Activated CD4-positive, alpha-beta T cell treated with anti-CD3 and anti-CD28 coated beads, Interleukin-2, amount 10 ng/mL, durations not matched to agents 7 days and 5 days (primary cell): ENCODE results near the gene ZBTB17. TPM values are rescaled to one million over a fixed set of nuclear protein-coding genes. Genes with fewer than 3 reads are reported as not detected.
"Not testable (repeated sequence)": the region's sequence is repeated elsewhere in the genome, so short reads cannot be mapped to it uniquely, and the experiment has no call there.

Experiments
- CTCF ChIA-PET: fragments of 350-600 bp; sonication (Branson Sonifier 250); formaldehyde crosslinking; loops from one replicate; lab custom pipeline; 2021; ENCODE audit warnings: antibody characterized with exemption; lab: Charles Lee
- POLR2A ChIA-PET: fragments of 350-600 bp; sonication (Branson Sonifier 250); formaldehyde crosslinking; loops from one replicate; lab custom pipeline; 2021; ENCODE audit warnings: antibody characterized with exemption; lab: Charles Lee
- DNase-seq: peaks from one replicate; pipeline ENCODE4 v3.0.0-alpha.2; 2020
- H3K27ac Mint-ChIP-seq: one replicate; pipeline ENCODE4 v1.8.0; 2021; ENCODE audit warnings: mild to moderate bottlenecking, moderate library complexity, mixed read lengths
- H3K27me3 Mint-ChIP-seq: one replicate; pipeline ENCODE4 v1.8.0; 2021; ENCODE audit warnings: mixed read lengths
- H3K36me3 Mint-ChIP-seq: one replicate; pipeline ENCODE4 v1.8.0; 2021; ENCODE audit warnings: low read depth, mixed read lengths
- H3K4me1 Mint-ChIP-seq: one replicate; pipeline ENCODE4 v1.8.0; 2021; ENCODE audit warnings: mixed read lengths
- H3K4me3 Mint-ChIP-seq: one replicate; pipeline ENCODE4 v1.8.0; 2021; ENCODE audit warnings: mild to moderate bottlenecking, moderate library complexity, mixed read lengths
- H3K9me3 Mint-ChIP-seq: one replicate; pipeline ENCODE4 v1.8.0; 2021; ENCODE audit warnings: mixed read lengths
- total RNA-seq, 2 experiments: library from RNA; stranded (reverse); gene quantifications; one replicate each; pipeline ENCODE4 v1.2.3, GENCODE V29; 2021

The ZBTB17 gene
- total RNA-seq, 2 experiments from 2014 or later: 34.8 to 38.8 TPM

DNA sequence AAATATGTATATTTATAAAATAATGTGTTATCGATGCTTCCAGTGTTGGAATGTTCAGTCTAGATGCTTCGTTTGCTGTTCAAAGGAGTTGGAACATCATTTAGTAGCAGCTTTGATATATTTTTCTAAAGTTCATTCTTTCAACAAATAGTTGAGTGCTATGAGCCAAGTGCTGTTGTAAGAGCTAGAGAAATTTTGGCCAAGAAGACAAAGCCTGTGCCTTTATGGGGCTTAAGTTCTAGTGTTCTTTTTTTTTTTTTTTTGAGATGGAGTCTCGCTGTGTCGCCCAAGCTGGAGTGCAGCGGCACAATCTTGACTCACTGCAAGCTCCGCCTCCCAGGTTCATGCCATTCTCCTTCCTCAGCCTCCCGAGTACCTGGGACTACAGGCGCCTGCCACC lies 49.5 kb downstream of the ZBTB17 start:
- H3K27ac Mint-ChIP-seq, DNase-seq, H3K4me3 Mint-ChIP-seq, H3K9me3 Mint-ChIP-seq, H3K4me1 Mint-ChIP-seq, H3K27me3 Mint-ChIP-seq: not testable (repeated sequence)
- ChIA-PET POLR2A (interaction anchor here (0.6 kb wide), 1 partner anchor 111 kb away, joined by 3 read pairs; no protein-coding TSS in a partner anchor), CTCF (interaction anchor here (1.1 kb wide), 1 partner anchor 11 kb away, joined by 4 read pairs; no protein-coding TSS in a partner anchor)
- H3K36me3 Mint-ChIP-seq: peaks cover 57% of the 10 kb centered on the region

GRCh38 chr1:15923241-15923640 lies 52.7 kb downstream of the ZBTB17 start:
- Mint-ChIP-seq H3K4me1 (peaks cover 13% of the 10 kb centered on the region), H3K27ac (peak overlapping the region; percentile 41), H3K9me3 (no peaks in the 10 kb centered on the region), H3K4me3 (no peak overlapping the region), H3K27me3 (no peaks in the 10 kb centered on the region), H3K36me3 (peaks cover 53% of the 10 kb centered on the region)
- CTCF ChIA-PET: interaction anchor here (1.6 kb wide), 1 partner anchor 10 kb away, joined by 4 read pairs; no protein-coding TSS in a partner anchor
- POLR2A ChIA-PET: interaction anchor here (0.5 to 0.6 kb wide), 2 partner anchors 41 to 65 kb away, joined by 3 read pairs; no protein-coding TSS in a partner anchor
- DNase-seq: no peak

- ChIA-PET POLR2A (no interaction called here), CTCF (interaction anchor here (0.6 to 1.5 kb wide), 2 partner anchors 42 to 72 kb away, joined by 3 read pairs; partner anchors contain the start of gene SPEN)
- H3K36me3 Mint-ChIP-seq: peaks cover 64% of the 10 kb centered on the region
- H3K4me3 Mint-ChIP-seq: no peak overlapping the region
- no peaks in the 10 kb centered on the region for H3K27me3 Mint-ChIP-seq
- peak overlapping the region; percentile 16 for H3K27ac Mint-ChIP-seq
- peaks cover 27% of the 10 kb centered on the region for H3K4me1 Mint-ChIP-seq
- peak; percentile 63 for DNase-seq
- no peaks in the 10 kb centered on the region for H3K9me3 Mint-ChIP-seq
Observed at GRCh38 chr1:15918962-15919715, 56.8 kb downstream of the ZBTB17 start.

- Mint-ChIP-seq H3K36me3 (peaks cover 56% of the 10 kb centered on the region), H3K4me1 (peaks cover 27% of the 10 kb centered on the region), H3K27ac (peak overlapping the region; percentile 50), H3K4me3 (no peak overlapping the region), H3K27me3 (no peaks in the 10 kb centered on the region), H3K9me3 (no peaks in the 10 kb centered on the region)
- ChIA-PET POLR2A (no interaction called here), CTCF (interaction anchor here (0.5 kb wide), 1 partner anchor 88 kb away, joined by 3 read pairs; no protein-coding TSS in a partner anchor)
- no peak for DNase-seq
Observed at GRCh38 chr1:15916916-15917315, 59.0 kb downstream of the ZBTB17 start.

DNA sequence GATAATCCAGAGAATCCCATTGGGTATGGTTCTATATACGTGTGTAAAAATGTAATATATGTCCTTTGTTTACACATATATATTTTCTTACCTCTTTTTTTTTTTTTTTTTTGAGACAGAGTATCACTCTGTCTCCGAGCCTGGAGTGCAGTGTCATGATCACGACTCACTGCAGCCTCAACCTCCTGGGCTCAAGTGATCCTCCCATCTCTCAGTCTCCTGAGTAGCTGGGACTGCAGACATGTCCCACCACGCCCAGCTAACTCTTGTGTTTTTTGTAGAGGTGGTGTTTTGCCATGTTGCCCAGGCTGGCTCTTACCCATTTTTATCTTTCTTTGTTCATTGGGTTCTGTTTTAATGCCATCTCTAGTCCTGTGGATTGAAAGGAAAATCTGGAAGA lies 59.5 kb downstream of the ZBTB17 start:
- ChIA-PET CTCF (interaction anchor here (1.1 kb wide), 1 partner anchor 166 kb away, joined by 3 read pairs; no protein-coding TSS in a partner anchor), POLR2A (no interaction called here)
- DNase-seq: no peak
- peaks cover 55% of the 10 kb centered on the region for H3K36me3 Mint-ChIP-seq
- H3K9me3 Mint-ChIP-seq: no peaks in the 10 kb centered on the region
- peak overlapping the region; percentile 35 for H3K4me3 Mint-ChIP-seq
- peak overlapping the region; percentile 50 for H3K27ac Mint-ChIP-seq
- no peaks in the 10 kb centered on the region for H3K27me3 Mint-ChIP-seq
- H3K4me1 Mint-ChIP-seq: peaks cover 27% of the 10 kb centered on the region

GRCh38 chr1:15915991-15916390 lies 59.9 kb downstream of the ZBTB17 start:
- Mint-ChIP-seq H3K9me3 (no peaks in the 10 kb centered on the region), H3K27me3 (no peaks in the 10 kb centered on the region), H3K27ac (peak overlapping the region; percentile 28), H3K4me3 (peak overlapping the region; percentile 35), H3K4me1 (peaks cover 27% of the 10 kb centered on the region), H3K36me3 (peaks cover 56% of the 10 kb centered on the region)
- ChIA-PET POLR2A (no interaction called here), CTCF (interaction anchor here (0.7 to 1.1 kb wide), 2 partner anchors 27 to 167 kb away, joined by 3 read pairs; no protein-coding TSS in a partner anchor)
- peak; percentile 21 for DNase-seq

DNA sequence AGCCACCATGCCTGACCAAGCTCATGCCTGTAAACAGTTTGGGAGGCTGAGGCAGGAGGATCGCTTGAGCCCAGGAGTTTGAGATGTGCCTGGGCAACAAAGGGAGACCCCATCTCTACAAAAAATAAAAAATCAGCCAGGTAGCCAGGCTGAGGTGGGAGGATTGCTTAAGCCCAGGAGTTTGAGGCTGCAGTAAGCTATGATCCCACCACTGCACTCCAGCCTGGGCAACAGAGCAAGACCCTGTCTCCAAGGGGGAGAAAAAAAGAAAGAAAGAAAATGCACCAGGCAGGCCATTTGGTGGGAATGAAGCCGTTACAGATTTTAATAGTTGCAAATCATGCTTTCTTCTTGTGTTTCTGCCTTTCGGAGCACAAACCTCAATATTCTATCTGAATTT lies 62.3 kb downstream of the ZBTB17 start:
- CTCF ChIA-PET: interaction anchor here (0.6 to 1.1 kb wide), 2 partner anchors 12 to 228 kb away, joined by 3 read pairs; no protein-coding TSS in a partner anchor
- H3K9me3 Mint-ChIP-seq, H3K27me3 Mint-ChIP-seq, POLR2A ChIA-PET, H3K27ac Mint-ChIP-seq, H3K4me3 Mint-ChIP-seq, DNase-seq: not testable (repeated sequence)
- Mint-ChIP-seq H3K36me3 (peaks cover 52% of the 10 kb centered on the region), H3K4me1 (peaks cover 20% of the 10 kb centered on the region)

DNA sequence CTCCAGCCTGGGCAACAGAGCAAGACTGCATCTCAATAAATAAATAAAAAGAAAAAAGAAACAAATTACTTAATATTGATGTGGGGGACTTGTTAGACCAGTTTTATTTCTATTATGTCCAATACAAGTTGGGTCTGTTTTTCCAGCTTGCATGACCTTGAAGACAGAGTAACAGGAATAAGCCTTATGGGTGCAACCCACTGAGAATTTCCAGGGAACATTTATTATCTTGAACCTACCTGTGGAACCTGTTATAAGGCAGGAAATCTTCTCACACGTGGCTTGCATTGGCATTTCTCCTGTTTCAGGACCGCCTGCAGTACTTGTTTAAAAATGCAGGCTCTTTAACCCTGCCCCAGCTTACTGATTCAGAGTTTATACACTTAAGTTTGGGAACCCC lies 64.0 kb downstream of the ZBTB17 start:
- Mint-ChIP-seq H3K36me3 (peaks cover 41% of the 10 kb centered on the region), H3K9me3 (no peaks in the 10 kb centered on the region), H3K4me1 (peaks cover 10% of the 10 kb centered on the region), H3K27ac (no peak overlapping the region), H3K4me3 (no peak overlapping the region), H3K27me3 (no peaks in the 10 kb centered on the region)
- ChIA-PET POLR2A (no interaction called here), CTCF (interaction anchor here (0.9 kb wide), 2 partner anchors 25 to 96 kb away, joined by 3 read pairs; no protein-coding TSS in a partner anchor)
- no peak for DNase-seq

GRCh38 chr1:15911141-15911540 lies 64.8 kb downstream of the ZBTB17 start:
- H3K27me3 Mint-ChIP-seq: no peaks in the 10 kb centered on the region
- no peak overlapping the region for H3K27ac Mint-ChIP-seq
- no peak for DNase-seq
- no peak overlapping the region for H3K4me3 Mint-ChIP-seq
- peaks cover 37% of the 10 kb centered on the region for H3K36me3 Mint-ChIP-seq
- ChIA-PET CTCF (interaction anchor here (0.9 kb wide), 2 partner anchors 26 to 95 kb away, joined by 3 read pairs; no protein-coding TSS in a partner anchor), POLR2A (no interaction called here)
- H3K9me3 Mint-ChIP-seq: no peaks in the 10 kb centered on the region
- H3K4me1 Mint-ChIP-seq: peaks cover 5% of the 10 kb centered on the region

DNA sequence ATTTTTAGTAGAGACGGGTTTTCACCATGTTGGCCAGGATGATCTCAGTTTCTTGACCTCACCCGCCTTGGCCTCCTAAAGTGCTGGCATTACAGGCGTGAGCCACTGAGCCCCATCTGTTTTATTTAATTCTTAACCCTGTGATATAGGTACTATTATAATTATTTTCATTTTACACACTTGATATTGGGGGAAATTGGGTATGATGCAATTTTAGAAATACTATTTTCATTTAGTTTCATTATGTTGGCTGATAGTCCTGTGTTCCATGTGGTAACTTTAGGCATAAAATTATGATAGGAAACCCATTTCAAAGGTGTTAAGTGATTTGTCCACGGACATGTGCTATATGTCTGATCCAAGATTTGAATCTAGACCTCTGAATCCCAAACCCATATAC lies 67.3 kb downstream of the ZBTB17 start:
- no peak overlapping the region for H3K27ac Mint-ChIP-seq
- no peaks in the 10 kb centered on the region for H3K27me3 Mint-ChIP-seq
- no peak overlapping the region for H3K4me3 Mint-ChIP-seq
- POLR2A ChIA-PET: no interaction called here
- peaks cover 26% of the 10 kb centered on the region for H3K36me3 Mint-ChIP-seq
- no peak for DNase-seq
- CTCF ChIA-PET: no interaction called here
- H3K4me1 Mint-ChIP-seq: peaks cover 2% of the 10 kb centered on the region
- no peaks in the 10 kb centered on the region for H3K9me3 Mint-ChIP-seq

- Mint-ChIP-seq H3K4me3 (no peak overlapping the region), H3K4me1 (peaks cover 20% of the 10 kb centered on the region), H3K27ac (no peak overlapping the region), H3K9me3 (no peaks in the 10 kb centered on the region), H3K27me3 (no peaks in the 10 kb centered on the region), H3K36me3 (peaks cover 12% of the 10 kb centered on the region)
- CTCF ChIA-PET: no interaction called here
- DNase-seq: no peak
- POLR2A ChIA-PET: no interaction called here
Observed at GRCh38 chr1:15902882-15903281, 73.0 kb downstream of the ZBTB17 start.

GRCh38 chr1:15900662-15901279 lies 75.1 kb downstream of the ZBTB17 start:
- DNase-seq: no peak
- ChIA-PET POLR2A (no interaction called here), CTCF (interaction anchor here (0.6 to 1.4 kb wide), 4 partner anchors 31 to 404 kb away, joined by 3 to 5 read pairs (median 4); no protein-coding TSS in a partner anchor)
- Mint-ChIP-seq H3K36me3 (peaks cover 14% of the 10 kb centered on the region), H3K27ac (no peak overlapping the region), H3K4me1 (peaks cover 22% of the 10 kb centered on the region), H3K9me3 (no peaks in the 10 kb centered on the region), H3K27me3 (no peaks in the 10 kb centered on the region), H3K4me3 (no peak overlapping the region)
